Activated naive CD4-positive, alpha-beta T cell treated with anti-CD3 and anti-CD28 coated beads, Interleukin-2, amount 50 U/mL, for 72 hours (primary cell): Measurements from ENCODE around the gene TIMM17A. TPM values are rescaled to one million over a fixed set of nuclear protein-coding genes. Genes with fewer than 3 reads are reported as not detected.
"Not testable (repeated sequence)": the region's sequence is repeated elsewhere in the genome, so short reads cannot be mapped to it uniquely, and the experiment has no call there.

ENCODE experiments used
- ATAC-seq, 2 donors: fragments of 150-1000 bp; cut with Tn5 transposase; 2 replicates each; pipeline ENCODE4 v1.10.0; 2021; ENCODE audit warnings: mild to moderate bottlenecking in 2 of 2, moderate library complexity in 2 of 2
- DNase-seq, 2 donors: peaks; one replicate each; pipeline ENCODE4 v3.0.0; 2021 to 2022; ENCODE audit warnings: low spot score in 2 of 2
- H3K27ac Mint-ChIP-seq, 2 donors: one replicate each; pipeline ENCODE4 v1.8.0; 2022; ENCODE audit warnings: mild to moderate bottlenecking in 2 of 2, mixed read lengths in 2 of 2
- H3K36me3 Mint-ChIP-seq, 2 donors: one replicate each; pipeline ENCODE4 v1.8.0; 2022; ENCODE audit warnings: mixed read lengths in 2 of 2
- H3K9me3 Mint-ChIP-seq, 2 donors: one replicate each; pipeline ENCODE4 v1.8.0; 2022; ENCODE audit warnings: mixed read lengths in 2 of 2
- total RNA-seq, 2 donors: library from RNA; stranded (reverse); gene quantifications; one replicate each; pipeline ENCODE4 v1.2.3, GENCODE V29; 2022

TIMM17A gene
- total RNA-seq, 2 donors from 2014 or later = 64.3 to 89.0 TPM

GRCh38 chr1:202016022-202016810, 60.9 kb downstream of the TIMM17A start:
- Mint-ChIP-seq H3K27ac (no peak overlapping the region), H3K9me3 (no peaks in the 10 kb centered on the region), H3K36me3 (no peaks in the 10 kb centered on the region)
- ATAC-seq = no peak
- no peak for DNase-seq

GRCh38 chr1:202016811-202017748, 61.8 kb downstream of the TIMM17A start:
- H3K9me3 Mint-ChIP-seq = no peaks in the 10 kb centered on the region
- H3K27ac Mint-ChIP-seq = no peak overlapping the region
- ATAC-seq (no peak), DNase-seq (no peak)
- no peaks in the 10 kb centered on the region for H3K36me3 Mint-ChIP-seq

- Mint-ChIP-seq H3K36me3 (no peaks in the 10 kb centered on the region), H3K9me3 (no peaks in the 10 kb centered on the region), H3K27ac (no peak overlapping the region)
- ATAC-seq (no peak), DNase-seq (no peak)
These were observed 62.6 kb downstream of the TIMM17A start for GRCh38 chr1:202017749-202018467.

GRCh38 chr1:202018468-202019234, 63.3 kb downstream of the TIMM17A start:
- no peak for ATAC-seq
- Mint-ChIP-seq H3K27ac (no peak overlapping the region), H3K36me3 (no peaks in the 10 kb centered on the region), H3K9me3 (no peaks in the 10 kb centered on the region)
- no peak for DNase-seq

DNA sequence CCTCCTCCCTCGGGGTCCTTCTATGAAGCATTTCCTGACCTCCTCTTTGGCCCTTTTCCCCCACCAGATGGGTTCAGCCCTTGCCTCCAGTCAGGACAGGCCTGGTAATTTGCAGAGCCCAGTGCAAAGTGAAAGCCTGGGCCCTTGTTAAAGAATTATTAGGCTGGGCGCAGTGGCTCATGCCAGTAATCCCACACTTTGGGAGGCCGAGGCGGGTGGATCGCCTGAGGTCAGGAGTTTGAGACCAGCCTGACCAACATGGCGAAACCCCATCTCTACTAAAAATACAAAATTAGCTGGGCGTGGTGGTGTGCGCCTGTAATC, 63.9 kb downstream of the TIMM17A start:
- H3K27ac Mint-ChIP-seq, DNase-seq, ATAC-seq, H3K36me3 Mint-ChIP-seq, H3K9me3 Mint-ChIP-seq: not testable (repeated sequence)

Other genes with a start within 250 kb of the TIMM17A start
- 10 to 100 TPM; 80.6 to 85.7 TPM for gene IPO9, start 126.3 kb upstream of the TIMM17A start, total RNA-seq
- under 1 TPM; 0.27 to 0.34 TPM for gene SHISA4, start 66.6 kb upstream of the TIMM17A start, total RNA-seq
- gene LMOD1, start 9.0 kb upstream of the TIMM17A start, total RNA-seq = not detected
- 10 to 100 TPM; 43.8 to 56.6 TPM for gene RNPEP, start 27.1 kb downstream of the TIMM17A start, total RNA-seq
- under 1 TPM; 0.18 to 0.37 TPM for gene ELF3, start 55.1 kb downstream of the TIMM17A start, total RNA-seq
- gene GPR37L1, start 167.4 kb downstream of the TIMM17A start, total RNA-seq = not detected
- 10 to 100 TPM; 38.8 to 63.2 TPM for gene ARL8A, start 189.2 kb downstream of the TIMM17A start, total RNA-seq
- 100 to 1,000 TPM; 119 to 198 TPM for gene PTPN7, start 205.1 kb downstream of the TIMM17A start, total RNA-seq
- gene LGR6, start 238.3 kb downstream of the TIMM17A start, total RNA-seq = under 1 TPM; 0.14 TPM